Stimulated activated CD4-positive, alpha-beta T cell treated with anti-CD3 and anti-CD28 coated beads, Interleukin-4, amount 100 ng/mL, for 48 hours (primary cell): ENCODE data around the gene KRT20.
"Not testable (repeated sequence)": the region's sequence is repeated elsewhere in the genome, so short reads cannot be mapped to it uniquely, and the experiment has no call there.

Source experiments
- DNase-seq, 2 donors: peaks; one replicate each; pipeline ENCODE4 v3.0.0-alpha.2; 2020; ENCODE audit warnings: low read depth in 2 of 2

Gene KRT20

DNA sequence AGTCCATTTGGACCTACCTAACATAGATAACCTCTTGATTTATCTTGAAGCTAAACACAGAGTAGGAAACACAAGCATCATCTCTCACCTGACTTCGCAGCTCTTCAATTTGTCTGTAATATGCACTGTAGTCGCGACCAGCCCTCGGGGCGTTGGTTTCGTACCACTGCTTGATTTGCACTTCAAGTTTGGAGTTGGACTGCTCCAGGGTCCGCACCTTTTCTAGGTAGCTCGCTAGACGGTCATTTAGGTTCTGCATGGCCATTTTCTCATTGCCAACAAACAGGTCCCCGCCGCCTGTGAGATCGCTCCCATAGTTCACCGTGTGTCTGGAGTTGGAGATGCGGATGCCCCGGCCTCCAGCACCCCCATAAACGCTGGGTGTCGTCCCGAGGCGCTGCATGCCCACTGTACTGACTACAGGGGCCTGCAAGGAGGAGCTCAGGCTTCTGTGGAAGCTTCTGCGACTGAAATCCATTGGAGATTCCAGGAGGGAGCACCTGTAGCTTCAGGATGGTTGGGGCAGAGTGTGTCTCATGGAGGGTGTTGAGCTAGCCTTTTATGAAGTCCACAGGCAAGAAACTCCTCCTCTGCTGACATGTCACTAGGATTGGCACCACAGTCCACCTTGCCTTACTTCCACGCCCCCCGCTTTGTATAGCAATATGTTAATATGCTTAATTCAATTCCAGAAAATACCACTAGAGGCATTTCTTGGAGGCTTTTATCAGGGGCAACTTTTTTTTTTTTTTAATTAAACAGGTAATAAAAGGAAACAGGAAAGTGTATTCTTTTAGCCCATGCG lies at the start of gene KRT20:
KRT20 (minus strand) TSS at position 535 of the 805 bp plus-strand sequence; CDS start at position 478, 57 bp downstream.
- no peak for DNase-seq

- DNase-seq = no peak
These were observed 47.6 kb upstream of the KRT20 start for GRCh38 chr17:40932608-40933007.

DNA sequence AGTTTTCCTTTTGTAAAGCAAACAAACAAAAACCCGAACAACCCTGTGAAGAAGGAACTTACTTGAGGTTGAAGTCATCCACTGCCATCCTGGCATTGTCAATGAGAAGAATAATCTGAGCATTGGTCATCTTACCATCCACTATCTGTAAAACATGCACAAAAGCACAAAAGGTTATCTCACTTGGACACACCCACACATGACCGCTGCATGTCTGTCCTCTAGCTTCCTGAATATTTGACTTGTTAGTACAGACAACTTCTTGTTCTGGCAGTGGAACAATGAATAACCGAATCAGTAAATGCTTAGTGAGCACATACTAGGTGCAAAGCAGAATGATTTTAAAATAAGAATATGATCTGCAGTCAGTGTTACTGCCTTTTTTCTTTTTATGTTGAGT lies 46.3 kb upstream of the KRT20 start:
- DNase-seq = no peak

- DNase-seq = no peak
These were observed 41.3 kb upstream of the KRT20 start for GRCh38 chr17:40926341-40926740.

DNA sequence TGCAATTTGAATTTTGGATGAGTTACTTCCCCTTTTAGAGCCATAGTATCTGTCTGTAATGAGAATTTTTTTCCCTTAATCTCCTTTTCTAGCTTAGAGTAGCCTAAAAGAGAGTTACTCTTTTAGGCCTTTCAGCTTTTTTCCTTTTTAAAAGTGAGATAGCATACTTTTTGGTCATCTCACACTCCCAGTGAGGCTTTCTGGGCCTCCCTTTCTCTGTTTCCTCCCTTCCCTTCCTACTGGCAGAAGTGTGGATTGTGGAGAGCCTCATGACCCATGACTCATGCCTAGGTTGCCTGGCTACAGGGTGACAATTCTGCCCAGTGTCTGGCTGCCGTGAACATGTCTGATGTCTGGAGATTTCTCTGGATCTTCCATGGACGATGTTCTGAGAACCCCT lies 37.2 kb upstream of the KRT20 start:
- no peak for DNase-seq

GRCh38 chr17:40921026-40921425 lies 36.0 kb upstream of the KRT20 start:
- DNase-seq = no peak

DNA sequence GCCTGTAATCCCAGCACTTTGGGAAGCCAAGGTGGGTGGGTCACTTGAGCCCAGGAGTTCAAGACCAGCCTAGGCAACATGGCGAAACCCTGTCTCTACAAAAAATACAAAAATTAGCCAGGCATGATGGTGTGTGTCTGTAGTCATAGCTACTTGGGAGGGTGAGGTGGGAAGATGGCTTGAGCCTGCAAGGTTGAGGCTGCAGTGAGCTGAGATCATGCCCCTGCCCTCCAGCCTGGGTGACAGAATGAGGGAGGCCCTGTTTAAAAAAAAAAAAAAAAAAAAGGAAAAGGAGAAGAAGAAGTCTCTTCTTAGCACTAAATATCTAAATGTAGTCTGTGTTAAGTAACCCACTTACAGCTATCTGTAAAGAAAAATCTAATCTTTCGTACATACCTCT lies 32.1 kb upstream of the KRT20 start:
- DNase-seq = not testable (repeated sequence)

- DNase-seq = no peak
These were observed 31.3 kb upstream of the KRT20 start for GRCh38 chr17:40916366-40916765.

DNA sequence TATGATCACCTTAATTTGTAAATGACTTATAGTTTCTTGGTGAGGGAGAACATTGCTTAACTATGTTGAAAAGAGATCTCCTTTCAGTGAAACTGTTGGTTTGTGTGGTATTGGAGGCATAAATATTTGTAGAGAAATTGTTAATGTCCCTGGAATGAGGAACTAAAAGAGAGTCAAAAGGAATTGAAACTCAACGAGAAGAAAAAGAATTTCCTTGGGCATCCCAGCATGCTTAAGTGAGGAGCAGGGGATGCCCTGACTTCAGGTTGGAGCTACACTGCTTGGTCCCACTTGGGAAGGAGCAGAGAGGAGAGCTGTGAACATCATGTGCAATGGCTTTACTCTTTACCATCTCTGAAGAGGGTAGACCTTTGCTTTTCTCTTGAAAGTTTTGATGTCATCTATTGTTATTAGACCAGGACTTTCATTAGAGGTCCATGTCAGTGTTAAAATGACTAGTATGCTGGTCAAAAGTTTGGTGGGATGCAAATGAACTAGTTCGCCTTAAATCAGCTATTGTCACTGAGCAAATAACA lies 30.7 kb upstream of the KRT20 start:
- DNase-seq = no peak

GRCh38 chr17:40915199-40915661 lies 30.2 kb upstream of the KRT20 start:
- DNase-seq = no peak

GRCh38 chr17:40914075-40914855 lies 29.2 kb upstream of the KRT20 start:
- DNase-seq = no peak

- DNase-seq = no peak
These were observed 27.6 kb upstream of the KRT20 start for GRCh38 chr17:40912486-40913210.

- DNase-seq = no peak
These were observed 25.4 kb upstream of the KRT20 start for GRCh38 chr17:40910441-40910841.

GRCh38 chr17:40909755-40910154 lies 24.7 kb upstream of the KRT20 start:
- DNase-seq = no peak

DNA sequence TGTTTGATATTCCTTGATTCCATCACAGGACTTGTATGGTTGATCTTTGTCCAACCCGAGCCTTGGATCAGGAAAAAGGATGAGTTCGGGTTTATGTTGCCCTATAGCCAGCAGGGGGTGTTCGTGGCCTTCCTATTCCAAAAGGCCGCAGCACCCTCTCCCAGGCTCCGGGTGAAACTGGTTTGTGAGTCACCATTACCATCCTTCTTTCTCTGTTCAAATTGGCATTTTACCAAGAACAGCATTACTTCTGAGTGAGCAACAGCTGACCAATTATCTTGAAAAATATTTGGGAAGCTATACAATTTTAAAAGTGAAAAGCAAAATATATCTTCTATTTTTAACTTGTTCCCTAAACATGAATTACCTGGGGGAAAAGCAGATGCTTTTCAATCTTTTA lies 24.3 kb upstream of the KRT20 start:
- peak; percentile 52 to 54 for DNase-seq

- no peak for DNase-seq
These were observed 21.6 kb upstream of the KRT20 start for GRCh38 chr17:40906613-40907012.

GRCh38 chr17:40905370-40905769 lies 20.3 kb upstream of the KRT20 start:
- no peak for DNase-seq

- DNase-seq = no peak
These were observed 18.2 kb upstream of the KRT20 start for GRCh38 chr17:40903129-40903847.

- no peak for DNase-seq
These were observed 17.5 kb upstream of the KRT20 start for GRCh38 chr17:40902498-40902897.

DNA sequence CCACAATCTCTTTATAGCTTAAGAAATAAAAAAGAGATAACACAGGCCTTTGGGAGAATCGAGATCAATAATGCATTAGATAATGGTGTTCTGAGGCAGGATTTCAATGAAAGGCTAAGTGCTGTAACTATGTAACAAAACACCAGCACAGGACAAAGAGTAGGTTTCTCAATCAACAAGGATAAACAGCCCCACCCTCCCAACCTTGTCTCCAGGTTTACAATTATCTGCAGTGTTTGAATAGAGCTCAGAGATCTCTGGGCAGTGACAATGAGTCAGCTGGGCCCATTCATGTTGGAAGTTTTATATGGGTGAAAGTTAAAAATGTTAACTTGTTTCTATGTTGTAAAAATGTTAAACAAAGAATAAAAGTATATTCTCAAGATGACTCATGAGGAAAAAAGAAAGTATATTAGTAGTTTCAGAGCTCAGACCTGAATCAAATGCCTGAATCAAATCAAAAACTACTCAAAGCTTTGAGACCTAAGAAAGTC lies 17.0 kb upstream of the KRT20 start:
- no peak for DNase-seq

DNA sequence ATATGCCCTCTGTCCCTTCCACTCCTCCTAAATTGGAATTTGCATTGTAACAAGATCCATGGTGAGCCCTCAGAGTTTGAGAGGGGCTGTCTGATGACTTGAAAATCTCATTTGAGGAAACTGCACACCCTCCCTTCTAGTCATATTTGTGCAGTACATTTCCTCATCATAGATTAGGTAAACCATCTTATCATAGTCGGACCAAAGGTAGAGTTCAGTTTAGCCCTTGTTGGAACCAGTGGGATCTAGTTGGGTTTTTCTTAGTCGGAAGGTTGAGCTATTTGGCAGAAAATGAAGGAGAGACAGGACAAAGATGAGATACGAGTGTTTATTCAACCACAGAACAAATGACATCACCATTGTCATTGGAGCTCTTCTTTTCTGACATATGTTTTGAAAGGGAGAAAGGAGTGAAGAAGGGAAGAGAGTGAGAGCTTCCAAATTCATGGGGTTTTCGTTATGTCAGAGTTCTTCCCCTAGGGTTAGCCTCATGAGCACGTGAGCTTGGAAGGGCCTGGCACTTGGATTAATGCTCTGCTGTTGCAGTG lies 15.8 kb upstream of the KRT20 start:
- DNase-seq = no peak
